Loucy (cell line): ENCODE data around the gene CTNNA2.

Experiments used
- H2AFZ ChIP-seq: fragments of 200-600 bp; sonication (generic); 2 replicates; pipeline ENCODE4 v1.6.0; 2016; ENCODE audit warnings: antibody characterized with exemption, mild to moderate bottlenecking, low read length, moderate library complexity
- H3F3A ChIP-seq: fragments of 200-600 bp; 2 replicates; pipeline ENCODE4 v1.6.0; 2016; ENCODE audit warnings: antibody characterized with exemption, low read depth, mild to moderate bottlenecking
- H3K27me3 ChIP-seq: fragments of 200-600 bp; sonication (generic); 2 replicates; pipeline ENCODE4 v1.6.1; 2014; ENCODE audit warnings: low read length, mild to moderate bottlenecking; ENCODE audit not compliant: insufficient read depth, poor library complexity, severe bottlenecking
- H3K36me3 ChIP-seq: fragments of 200-600 bp; sonication (generic); 2 replicates; pipeline ENCODE4 v1.6.1; 2016; ENCODE audit warnings: low read length; ENCODE audit not compliant: insufficient read depth
- H3K4me1 ChIP-seq: fragments of 200-600 bp; sonication (generic); 2 replicates; pipeline ENCODE4 v1.5.1; 2014; ENCODE audit warnings: low read length, mild to moderate bottlenecking; ENCODE audit not compliant: insufficient read depth, poor library complexity, severe bottlenecking
- H3K4me2 ChIP-seq: fragments of 200-600 bp; sonication (generic); 2 replicates; pipeline ENCODE4 v1.6.0; 2014; ENCODE audit warnings: antibody characterized with exemption, low read length, low read depth, mild to moderate bottlenecking; ENCODE audit not compliant: poor library complexity, severe bottlenecking
- H3K4me3 ChIP-seq: fragments of 200-600 bp; sonication (generic); 2 replicates; pipeline ENCODE4 v1.5.1; 2014; ENCODE audit warnings: low read length, mild to moderate bottlenecking, mixed read lengths; ENCODE audit not compliant: poor library complexity, severe bottlenecking
- H3K79me2 ChIP-seq: fragments of 200-600 bp; sonication (generic); 2 replicates; pipeline ENCODE4 v1.6.1; 2014; ENCODE audit warnings: low read length; ENCODE audit not compliant: insufficient read depth
- H3K9ac ChIP-seq: fragments of 200-600 bp; sonication (generic); 2 replicates; pipeline ENCODE4 v1.6.0; 2014; ENCODE audit warnings: mild to moderate bottlenecking, low read depth, low read length, moderate library complexity; ENCODE audit not compliant: poor library complexity, severe bottlenecking
- H3K9me2 ChIP-seq: fragments of 200-600 bp; sonication (generic); replicated peaks from 2 replicates; pipeline ENCODE4 v1.6.1; 2016; ENCODE audit warnings: low read depth, low read length, mixed read lengths
- H3K9me3 ChIP-seq: fragments of 200-600 bp; sonication (generic); 2 replicates; pipeline ENCODE4 v1.6.1; 2014; ENCODE audit warnings: mild to moderate bottlenecking, antibody characterized with exemption, low read length, low read depth; ENCODE audit not compliant: insufficient read depth
- H4K20me1 ChIP-seq: fragments of 200-600 bp; sonication (generic); 2 replicates; pipeline ENCODE4 v1.6.0; 2014; ENCODE audit warnings: antibody characterized with exemption, low read length, mild to moderate bottlenecking; ENCODE audit not compliant: insufficient read depth, poor library complexity, severe bottlenecking
- EZH2phosphoT487 ChIP-seq: fragments of 200-600 bp; IDR thresholded peaks from 2 replicates; pipeline ENCODE4 v1.6.1; 2018; ENCODE audit warnings: antibody characterized with exemption, mild to moderate bottlenecking, moderate library complexity, borderline replicate concordance
- TF ChIP-seq, protein P1 (sequence below): fragments of 200-600 bp; sonication (generic); conservative IDR thresholded peaks from 2 replicates; pipeline ENCODE4 v1.5.1; 2014; ENCODE audit warnings: mild to moderate bottlenecking, antibody characterized with exemption, low read length

CTNNA2 gene

DNA sequence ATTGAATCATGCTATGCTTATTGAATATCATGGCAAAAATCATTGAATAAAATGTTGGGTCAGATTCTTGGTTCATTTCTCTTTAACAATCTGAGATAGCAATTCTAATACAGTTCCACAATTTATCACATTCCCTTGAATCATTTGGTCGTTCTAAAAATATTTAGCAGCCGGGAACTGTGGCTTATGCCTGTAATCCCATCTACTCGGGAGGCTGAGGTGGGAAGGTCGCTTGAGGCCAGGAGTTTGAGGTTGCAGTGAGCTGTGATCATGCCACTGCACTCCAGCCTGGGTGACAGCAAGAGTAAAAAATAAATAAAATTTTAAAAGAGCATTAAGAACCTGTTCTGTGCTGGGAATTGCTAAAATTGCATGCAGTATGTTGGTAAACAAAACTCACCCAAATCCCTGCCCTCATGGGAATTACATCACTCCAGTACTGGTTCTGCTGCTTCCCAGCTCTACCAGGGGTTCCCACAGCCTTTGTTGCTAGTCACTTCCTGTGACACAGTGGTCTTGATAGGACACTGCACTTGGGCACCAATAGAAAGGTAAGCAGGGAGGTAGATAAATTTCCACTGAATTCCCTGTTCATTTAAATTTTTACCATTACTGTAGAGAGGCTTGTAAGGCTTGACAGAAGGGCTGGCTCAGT lies 200.4 kb downstream of the CTNNA2 start:
- Histone ChIP-seq H3K36me3 (no peaks in the 10 kb centered on the region), H4K20me1 (no peaks in the 10 kb centered on the region), H3K4me2 (no peak overlapping the region), H3K9me3 (no peaks in the 10 kb centered on the region), H3K9ac (no peak overlapping the region), H3K79me2 (no peaks in the 10 kb centered on the region), H3K4me3 (no peak overlapping the region), H3K9me2 (no peaks in the 10 kb centered on the region), H2AFZ (no peak overlapping the region), H3K4me1 (no peaks in the 10 kb centered on the region), H3K27me3 (no peaks in the 10 kb centered on the region), H3F3A (no peaks in the 10 kb centered on the region)
- no peak for TF ChIP-seq EZH2phosphoT487
- TF ChIP-seq, protein P1, sequence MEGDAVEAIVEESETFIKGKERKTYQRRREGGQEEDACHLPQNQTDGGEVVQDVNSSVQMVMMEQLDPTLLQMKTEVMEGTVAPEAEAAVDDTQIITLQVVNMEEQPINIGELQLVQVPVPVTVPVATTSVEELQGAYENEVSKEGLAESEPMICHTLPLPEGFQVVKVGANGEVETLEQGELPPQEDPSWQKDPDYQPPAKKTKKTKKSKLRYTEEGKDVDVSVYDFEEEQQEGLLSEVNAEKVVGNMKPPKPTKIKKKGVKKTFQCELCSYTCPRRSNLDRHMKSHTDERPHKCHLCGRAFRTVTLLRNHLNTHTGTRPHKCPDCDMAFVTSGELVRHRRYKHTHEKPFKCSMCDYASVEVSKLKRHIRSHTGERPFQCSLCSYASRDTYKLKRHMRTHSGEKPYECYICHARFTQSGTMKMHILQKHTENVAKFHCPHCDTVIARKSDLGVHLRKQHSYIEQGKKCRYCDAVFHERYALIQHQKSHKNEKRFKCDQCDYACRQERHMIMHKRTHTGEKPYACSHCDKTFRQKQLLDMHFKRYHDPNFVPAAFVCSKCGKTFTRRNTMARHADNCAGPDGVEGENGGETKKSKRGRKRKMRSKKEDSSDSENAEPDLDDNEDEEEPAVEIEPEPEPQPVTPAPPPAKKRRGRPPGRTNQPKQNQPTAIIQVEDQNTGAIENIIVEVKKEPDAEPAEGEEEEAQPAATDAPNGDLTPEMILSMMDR = no peak

- no peak for TF ChIP-seq EZH2phosphoT487
- TF ChIP-seq, protein P1 = no peak
- Histone ChIP-seq H3F3A (no peaks in the 10 kb centered on the region), H2AFZ (no peak overlapping the region), H3K79me2 (no peaks in the 10 kb centered on the region), H3K27me3 (no peaks in the 10 kb centered on the region), H3K4me1 (no peaks in the 10 kb centered on the region), H3K9ac (no peak overlapping the region), H4K20me1 (no peaks in the 10 kb centered on the region), H3K9me3 (no peaks in the 10 kb centered on the region), H3K9me2 (no peaks in the 10 kb centered on the region), H3K4me3 (no peak overlapping the region), H3K36me3 (no peaks in the 10 kb centered on the region), H3K4me2 (no peak overlapping the region)
Observed at GRCh38 chr2:79714283-79714682, 201.4 kb downstream of the CTNNA2 start.

- no peaks in the 10 kb centered on the region for H3K36me3 ChIP-seq
- no peak overlapping the region for H3K9ac ChIP-seq
- no peak overlapping the region for H3K4me2 ChIP-seq
- TF ChIP-seq EZH2phosphoT487 = no peak
- no peaks in the 10 kb centered on the region for H4K20me1 ChIP-seq
- no peaks in the 10 kb centered on the region for H3K9me3 ChIP-seq
- no peaks in the 10 kb centered on the region for H3K79me2 ChIP-seq
- no peaks in the 10 kb centered on the region for H3K9me2 ChIP-seq
- H3K27me3 ChIP-seq = no peaks in the 10 kb centered on the region
- no peak overlapping the region for H3K4me3 ChIP-seq
- H3F3A ChIP-seq = no peaks in the 10 kb centered on the region
- H3K4me1 ChIP-seq = no peaks in the 10 kb centered on the region
- no peak overlapping the region for H2AFZ ChIP-seq
Observed at GRCh38 chr2:79715338-79715737, 202.5 kb downstream of the CTNNA2 start.

- Histone ChIP-seq H3K27me3 (no peaks in the 10 kb centered on the region), H3K36me3 (no peaks in the 10 kb centered on the region), H3K9me3 (no peaks in the 10 kb centered on the region), H2AFZ (no peak overlapping the region), H3K4me3 (no peak overlapping the region), H4K20me1 (no peaks in the 10 kb centered on the region), H3K79me2 (no peaks in the 10 kb centered on the region), H3K9ac (no peak overlapping the region), H3K4me1 (no peaks in the 10 kb centered on the region), H3F3A (no peaks in the 10 kb centered on the region), H3K9me2 (no peaks in the 10 kb centered on the region), H3K4me2 (no peak overlapping the region)
- TF ChIP-seq, protein P1 = no peak
- no peak for TF ChIP-seq EZH2phosphoT487
Observed at GRCh38 chr2:79716266-79716665, 203.4 kb downstream of the CTNNA2 start.
